ENCODE results near the gene ENOX2. TPM values are rescaled to one million over a fixed set of nuclear protein-coding genes. Genes with fewer than 3 reads are reported as not detected.

ENOX2 gene
- total RNA-seq, 2 donors from 2014 or later, result 7.3 to 26.2 TPM

- H3K4me3 Mint-ChIP-seq, result no peak overlapping the region
- H3K27me3 Mint-ChIP-seq (ENCODE audit: insufficient read depth), result no peaks in the 10 kb centered on the region
- no peak overlapping the region for H3K27ac Mint-ChIP-seq
- no peak for DNase-seq
- H3K36me3 Mint-ChIP-seq (ENCODE audit: low read depth), result no peaks in the 10 kb centered on the region
- no peaks in the 10 kb centered on the region for H3K36me3 ChIP-seq (ENCODE audit: control insufficient read depth, insufficient read depth, low read length)
- 92 to 97% methylated on average over 3 of the region's 4 CpGs for WGBS, 2 experiments (ENCODE audit: insufficient coverage in 1 of 2, insufficient read length in 1 of 2)
- no peaks in the 10 kb centered on the region for H3K9me3 ChIP-seq (ENCODE audit: control insufficient read depth, low read length)
- no peak overlapping the region for H3K4me3 ChIP-seq (ENCODE audit: low read length)
- peaks cover 2% of the 10 kb centered on the region for H3K4me1 Mint-ChIP-seq
- H3K27ac ChIP-seq (ENCODE audit: low read depth, low read length), result no peak overlapping the region
- no peaks in the 10 kb centered on the region for H3K4me1 ChIP-seq (ENCODE audit: control insufficient read depth, insufficient read depth, low read length)
- no peak overlapping the region for H3K9ac ChIP-seq (ENCODE audit: extremely low read depth, low read length, poor library complexity, severe bottlenecking)
- H3K27me3 ChIP-seq (ENCODE audit: control insufficient read depth, insufficient read depth, low read length, poor library complexity, severe bottlenecking), result no peaks in the 10 kb centered on the region
- TF ChIP-seq, protein P1, sequence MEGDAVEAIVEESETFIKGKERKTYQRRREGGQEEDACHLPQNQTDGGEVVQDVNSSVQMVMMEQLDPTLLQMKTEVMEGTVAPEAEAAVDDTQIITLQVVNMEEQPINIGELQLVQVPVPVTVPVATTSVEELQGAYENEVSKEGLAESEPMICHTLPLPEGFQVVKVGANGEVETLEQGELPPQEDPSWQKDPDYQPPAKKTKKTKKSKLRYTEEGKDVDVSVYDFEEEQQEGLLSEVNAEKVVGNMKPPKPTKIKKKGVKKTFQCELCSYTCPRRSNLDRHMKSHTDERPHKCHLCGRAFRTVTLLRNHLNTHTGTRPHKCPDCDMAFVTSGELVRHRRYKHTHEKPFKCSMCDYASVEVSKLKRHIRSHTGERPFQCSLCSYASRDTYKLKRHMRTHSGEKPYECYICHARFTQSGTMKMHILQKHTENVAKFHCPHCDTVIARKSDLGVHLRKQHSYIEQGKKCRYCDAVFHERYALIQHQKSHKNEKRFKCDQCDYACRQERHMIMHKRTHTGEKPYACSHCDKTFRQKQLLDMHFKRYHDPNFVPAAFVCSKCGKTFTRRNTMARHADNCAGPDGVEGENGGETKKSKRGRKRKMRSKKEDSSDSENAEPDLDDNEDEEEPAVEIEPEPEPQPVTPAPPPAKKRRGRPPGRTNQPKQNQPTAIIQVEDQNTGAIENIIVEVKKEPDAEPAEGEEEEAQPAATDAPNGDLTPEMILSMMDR (conservative IDR thresholded peaks at IDR 0.05), result no peak
- no peaks in the 10 kb centered on the region for H3K9me3 Mint-ChIP-seq
Measured at GRCh38 chrX:130704053-130705038, 198.7 kb downstream of the ENOX2 start.

DNA sequence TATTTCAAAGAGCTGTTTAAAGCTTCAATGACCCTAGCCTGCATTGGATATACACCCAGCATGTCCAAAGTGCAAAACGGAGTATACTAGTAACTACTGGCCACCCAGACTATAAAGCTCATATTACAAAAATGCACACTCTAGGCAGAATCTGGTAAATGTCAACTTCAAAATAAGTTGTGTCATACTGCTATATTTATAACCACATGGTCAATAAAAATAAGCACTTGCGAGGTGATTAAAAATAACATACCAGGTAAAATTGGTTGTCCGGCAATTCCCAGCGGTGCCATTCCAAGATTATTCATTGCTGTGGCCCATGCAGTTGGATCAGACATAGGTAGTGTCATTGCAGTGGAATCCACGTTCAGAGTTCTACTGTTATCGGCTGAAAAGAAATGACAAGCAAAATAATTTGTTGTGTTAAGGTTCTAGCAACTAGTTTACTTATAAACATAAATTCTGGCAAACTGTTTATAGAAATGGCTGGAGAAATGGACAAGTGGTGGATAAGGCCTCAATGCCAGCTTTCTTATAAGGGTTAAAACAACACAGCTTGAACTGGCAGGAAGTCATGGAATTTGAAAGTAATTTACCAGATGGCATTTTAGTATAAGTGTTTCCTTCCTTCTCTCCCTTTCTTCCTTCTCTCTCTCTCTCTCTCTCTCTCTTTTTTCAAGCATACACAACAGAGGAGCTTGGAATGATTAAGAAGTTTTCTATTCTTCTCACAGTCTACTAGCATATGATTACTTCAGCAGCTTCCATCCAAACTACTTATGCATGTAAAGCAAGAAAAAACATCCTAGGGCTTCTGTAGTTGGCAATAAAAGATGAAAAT, 199.9 kb downstream of the ENOX2 start:
- Histone ChIP-seq H3K27me3 (ENCODE audit: control insufficient read depth, insufficient read depth, low read length, poor library complexity, severe bottlenecking) (no peaks in the 10 kb centered on the region), H3K36me3 (ENCODE audit: control insufficient read depth, insufficient read depth, low read length) (no peaks in the 10 kb centered on the region), H3K9me3 (ENCODE audit: control insufficient read depth, low read length) (no peaks in the 10 kb centered on the region), H3K4me3 (ENCODE audit: low read length) (no peak overlapping the region), H3K27ac (ENCODE audit: low read depth, low read length) (no peak overlapping the region), H3K9ac (ENCODE audit: extremely low read depth, low read length, poor library complexity, severe bottlenecking) (no peak overlapping the region), H3K4me1 (ENCODE audit: control insufficient read depth, insufficient read depth, low read length) (no peaks in the 10 kb centered on the region)
- DNase-seq, result no peak
- Mint-ChIP-seq H3K27ac (no peak overlapping the region), H3K4me3 (no peak overlapping the region), H3K27me3 (ENCODE audit: insufficient read depth) (no peaks in the 10 kb centered on the region), H3K4me1 (peaks cover 2% of the 10 kb centered on the region), H3K9me3 (no peaks in the 10 kb centered on the region), H3K36me3 (ENCODE audit: low read depth) (no peaks in the 10 kb centered on the region)
- 97 to 100% methylated on average over 2 to 5 of the region's 6 CpGs for WGBS, 2 experiments (ENCODE audit: insufficient coverage in 1 of 2, insufficient read length in 1 of 2)
- TF ChIP-seq, protein P1 (conservative IDR thresholded peaks at IDR 0.05), result no peak

DNA sequence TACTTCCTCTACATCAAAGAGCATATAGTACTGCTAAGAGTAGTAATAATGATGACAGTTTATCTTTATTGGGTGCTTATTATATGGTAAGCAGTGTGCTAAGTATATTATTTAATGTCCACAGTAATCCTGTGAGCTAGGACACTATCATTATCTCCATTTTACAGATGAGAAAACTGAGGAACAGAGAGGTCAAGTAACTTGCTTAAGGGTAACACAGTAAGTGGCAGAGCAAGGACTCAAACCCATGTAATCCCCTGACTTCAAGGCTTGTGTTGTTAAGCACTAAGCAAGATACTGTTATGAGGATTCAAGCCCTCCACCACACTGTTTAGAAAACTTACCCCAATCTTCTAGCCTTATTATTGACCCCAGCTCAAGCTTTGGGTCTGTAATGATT, 202.4 kb downstream of the ENOX2 start:
- H3K36me3 ChIP-seq (ENCODE audit: control insufficient read depth, insufficient read depth, low read length), result no peaks in the 10 kb centered on the region
- H3K27ac Mint-ChIP-seq, result no peak overlapping the region
- H3K4me1 ChIP-seq (ENCODE audit: control insufficient read depth, insufficient read depth, low read length), result no peaks in the 10 kb centered on the region
- peaks cover 7% of the 10 kb centered on the region for H3K4me1 Mint-ChIP-seq
- no peaks in the 10 kb centered on the region for H3K27me3 Mint-ChIP-seq (ENCODE audit: insufficient read depth)
- H3K27ac ChIP-seq (ENCODE audit: low read depth, low read length), result no peak overlapping the region
- H3K9ac ChIP-seq (ENCODE audit: extremely low read depth, low read length, poor library complexity, severe bottlenecking), result no peak overlapping the region
- no peak overlapping the region for H3K4me3 ChIP-seq (ENCODE audit: low read length)
- H3K9me3 ChIP-seq (ENCODE audit: control insufficient read depth, low read length), result no peaks in the 10 kb centered on the region
- no peaks in the 10 kb centered on the region for H3K36me3 Mint-ChIP-seq (ENCODE audit: low read depth)
- TF ChIP-seq, protein P1 (conservative IDR thresholded peaks at IDR 0.05), result no peak
- H3K27me3 ChIP-seq (ENCODE audit: control insufficient read depth, insufficient read depth, low read length, poor library complexity, severe bottlenecking), result no peaks in the 10 kb centered on the region
- DNase-seq, result no peak
- H3K4me3 Mint-ChIP-seq, result no peak overlapping the region
- no peaks in the 10 kb centered on the region for H3K9me3 Mint-ChIP-seq

Measured in endodermal cell (in vitro differentiated cells).